DMS53 (cell line): ENCODE data around the gene SSMEM1.
"Not testable (repeated sequence)": the region's sequence is repeated elsewhere in the genome, so short reads cannot be mapped to it uniquely, and the experiment has no call there.

Experiments used
- DNase-seq: peaks from one replicate; lab custom pipeline; 2025; lab: John Stamatoyannopoulos, UW

The SSMEM1 gene

GRCh38 chr7:130249626-130250025 is 42.0 kb downstream of the SSMEM1 start:
- not testable (repeated sequence) for DNase-seq

- peak; percentile 53 for DNase-seq
Observed at GRCh38 chr7:130254555-130254954, 46.9 kb downstream of the SSMEM1 start.

GRCh38 chr7:130256704-130257103 is 49.0 kb downstream of the SSMEM1 start:
- no peak for DNase-seq

DNA sequence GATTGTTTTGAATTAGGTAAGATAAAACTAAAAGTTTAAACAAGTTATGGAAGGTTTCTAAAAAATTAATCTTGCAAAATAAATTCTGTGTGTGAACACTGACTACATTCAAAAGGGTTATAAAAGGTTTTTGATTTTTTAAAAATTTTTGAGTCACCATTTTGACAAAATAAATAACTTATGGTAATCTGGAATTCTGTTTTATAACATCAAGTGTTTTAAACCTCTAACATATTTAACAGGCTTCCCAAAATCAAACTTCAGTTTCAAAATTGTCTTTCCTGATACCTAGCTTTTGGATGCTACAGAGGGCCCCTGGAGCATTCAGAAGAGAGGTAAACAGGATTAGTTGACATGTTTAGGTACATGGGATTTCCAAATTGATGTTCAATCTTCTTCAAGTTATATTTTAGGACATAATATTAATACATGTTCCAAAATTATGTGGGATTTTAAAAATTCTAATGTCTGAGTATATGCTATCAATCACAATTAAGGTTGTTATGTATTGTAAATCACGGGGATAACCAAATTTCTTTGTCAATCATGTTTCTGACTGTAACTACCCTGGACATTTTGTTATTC is 50.9 kb downstream of the SSMEM1 start:
- DNase-seq: no peak

- no peak for DNase-seq
Observed at GRCh38 chr7:130262448-130262847, 54.8 kb downstream of the SSMEM1 start.

DNA sequence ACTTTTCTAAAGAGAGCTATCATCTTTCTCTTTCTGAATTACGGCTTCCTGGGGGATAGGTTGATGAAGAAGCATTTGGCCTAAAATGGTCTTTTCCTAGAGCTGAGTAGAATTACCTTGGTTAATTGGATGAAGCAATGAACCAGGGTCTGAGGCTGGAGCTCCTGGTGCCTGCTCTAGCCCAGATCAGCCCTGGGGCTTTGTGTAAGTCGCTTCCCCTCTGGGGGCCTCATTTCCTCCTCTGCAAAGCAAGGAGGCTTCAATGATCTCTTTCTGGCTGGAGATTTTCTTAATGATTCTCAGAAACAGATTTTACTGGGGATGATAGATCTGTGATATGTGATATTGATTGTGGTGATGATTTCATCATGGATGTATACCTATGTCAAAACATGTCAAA is 55.5 kb downstream of the SSMEM1 start:
- no peak for DNase-seq
